Hepatocyte (in vitro differentiated cells): ENCODE measurements around the gene MTMR12. TPM values are rescaled to one million over a fixed set of nuclear protein-coding genes. Genes with fewer than 3 reads are reported as not detected.

Experiments
- DNase-seq: peaks from one replicate; pipeline ENCODE4 v3.0.0-alpha.2; 2016; ENCODE audit warnings: low spot score
- H2AFZ ChIP-seq: fragments of 200-600 bp; sonication (generic); 2 replicates; pipeline ENCODE4 v1.6.0; 2016; ENCODE audit warnings: antibody characterized with exemption, mild to moderate bottlenecking
- H3K27ac ChIP-seq: fragments of 200-600 bp; sonication (generic); 2 replicates; pipeline ENCODE4 v1.5.1; 2016; ENCODE audit warnings: mild to moderate bottlenecking
- H3K27me3 ChIP-seq: fragments of 200-600 bp; sonication (generic); 2 replicates; pipeline ENCODE4 v1.6.1; 2016
- H3K36me3 ChIP-seq: fragments of 200-600 bp; sonication (generic); replicated peaks from 2 replicates; pipeline ENCODE4 v1.5.1; 2016; ENCODE audit warnings: low read depth; ENCODE audit not compliant: insufficient read depth
- H3K4me1 ChIP-seq: fragments of 200-600 bp; sonication (generic); 2 replicates; pipeline ENCODE4 v1.5.1; 2016; ENCODE audit warnings: mild to moderate bottlenecking, moderate library complexity; ENCODE audit not compliant: insufficient read depth
- H3K4me2 ChIP-seq: fragments of 200-600 bp; sonication (generic); 2 replicates; pipeline ENCODE4 v1.6.0; 2016
- H3K4me3 ChIP-seq: fragments of 200-600 bp; sonication (generic); 2 replicates; pipeline ENCODE4 v1.5.1; 2016; ENCODE audit warnings: mild to moderate bottlenecking
- H3K79me2 ChIP-seq: fragments of 200-600 bp; sonication (generic); 2 replicates; pipeline ENCODE4 v1.6.0; 2017; ENCODE audit warnings: mild to moderate bottlenecking
- H3K9me2 ChIP-seq: fragments of 200-600 bp; sonication (generic); replicated peaks from 2 replicates; pipeline ENCODE4 v1.6.0; 2017; ENCODE audit warnings: mild to moderate bottlenecking; ENCODE audit not compliant: insufficient read depth
- H3K9me3 ChIP-seq: fragments of 200-600 bp; sonication (generic); 2 replicates; pipeline ENCODE4 v1.5.1; 2016; ENCODE audit warnings: low read depth, mild to moderate bottlenecking
- H4K20me1 ChIP-seq: fragments of 200-600 bp; sonication (generic); 2 replicates; pipeline ENCODE4 v1.6.0; 2016; ENCODE audit warnings: mild to moderate bottlenecking; ENCODE audit not compliant: insufficient read depth, poor library complexity, severe bottlenecking
- CTCF ChIP-seq: fragments of 200-600 bp; sonication (generic); IDR thresholded peaks from 2 replicates; pipeline ENCODE4 v1.5.1; 2016; ENCODE audit warnings: antibody characterized with exemption, mild to moderate bottlenecking; ENCODE audit not compliant: poor library complexity
- EZH2 ChIP-seq: fragments of 200-600 bp; sonication (generic); IDR thresholded peaks from 2 replicates; pipeline ENCODE4 v1.6.1; 2016; ENCODE audit warnings: antibody characterized with exemption, mild to moderate bottlenecking, borderline replicate concordance
- EZH2phosphoT487 ChIP-seq: fragments of 200-600 bp; sonication (generic); IDR thresholded peaks from one replicate; pipeline ENCODE4 v1.6.1; 2018; ENCODE audit warnings: antibody characterized with exemption, mild to moderate bottlenecking, low read depth, moderate library complexity; ENCODE audit not compliant: unreplicated experiment, severe bottlenecking
- WGBS: methylation state at CpG from one replicate; pipeline ENCODE4 v1.1.6; 2016; ENCODE audit warnings: low lambda C conversion rate; ENCODE audit errors: missing lambda C conversion rate; 5-methylcytosine and 5-hydroxymethylcytosine counted together
- polyA plus RNA-seq: library from polyadenylated mRNA; unstranded; fragments of >200 nt; fragmentation: Nextera tagmentation; extraction: Ambion mirVana; gene quantifications from 2 replicates; pipeline ENCODE4 v1.2.1, GENCODE V29; 2016
- total RNA-seq: library from RNA; depleted of rRNA; stranded (reverse); fragments of >200 nt; gene quantifications from 2 replicates; pipeline ENCODE4 v1.2.3, GENCODE V29; 2014

Gene MTMR12
- total and polyA plus RNA-seq, 2 experiments from 2014 or later, result 11.0 to 19.7 TPM

GRCh38 chr5:32254881-32255539 is 57.7 kb downstream of the MTMR12 start:
- Histone ChIP-seq H3K4me3 (no peak overlapping the region), H3K4me2 (no peak overlapping the region), H4K20me1 (no peaks in the 10 kb centered on the region), H3K9me2 (no peaks in the 10 kb centered on the region), H3K27me3 (no peaks in the 10 kb centered on the region), H3K9me3 (no peaks in the 10 kb centered on the region), H3K79me2 (no peaks in the 10 kb centered on the region), H2AFZ (no peak overlapping the region), H3K36me3 (no peaks in the 10 kb centered on the region), H3K27ac (peak overlapping the region; percentile 38), H3K4me1 (peaks cover 4% of the 10 kb centered on the region)
- 56% methylated on average over 5 of the region's 5 CpGs for WGBS
- DNase-seq, result no peak
- no peak for TF ChIP-seq EZH2
- TF ChIP-seq CTCF, result no peak
- no peak for TF ChIP-seq EZH2phosphoT487

- Histone ChIP-seq H3K27ac (no peak overlapping the region), H3K9me3 (no peaks in the 10 kb centered on the region), H3K4me1 (peaks cover 14% of the 10 kb centered on the region), H3K4me2 (no peak overlapping the region), H3K27me3 (no peaks in the 10 kb centered on the region), H2AFZ (no peak overlapping the region), H3K4me3 (no peak overlapping the region), H4K20me1 (no peaks in the 10 kb centered on the region), H3K36me3 (no peaks in the 10 kb centered on the region), H3K79me2 (no peaks in the 10 kb centered on the region), H3K9me2 (no peaks in the 10 kb centered on the region)
- no peak for DNase-seq
- TF ChIP-seq EZH2 (no peak), EZH2phosphoT487 (no peak), CTCF (no peak)
- 95% methylated on average over 8 of the region's 8 CpGs for WGBS
Observed at GRCh38 chr5:32251871-32252458, 60.8 kb downstream of the MTMR12 start.

- no peaks in the 10 kb centered on the region for H3K36me3 ChIP-seq
- peak; percentile 44 for DNase-seq
- no peaks in the 10 kb centered on the region for H3K79me2 ChIP-seq
Observed at GRCh38 chr5:32249668-32250067, 63.1 kb downstream of the MTMR12 start.

More at GRCh38 chr5:32249668-32250067, 63.1 kb downstream of the MTMR12 start:
- Histone ChIP-seq H3K27me3 (no peaks in the 10 kb centered on the region), H2AFZ (no peak overlapping the region), H3K4me3 (no peak overlapping the region), H3K9me3 (no peaks in the 10 kb centered on the region), H3K9me2 (no peaks in the 10 kb centered on the region), H3K27ac (peak overlapping the region; percentile 72), H4K20me1 (no peaks in the 10 kb centered on the region), H3K4me1 (peaks cover 14% of the 10 kb centered on the region), H3K4me2 (peak overlapping the region; percentile 62)
- no peak for TF ChIP-seq EZH2
- no peak for TF ChIP-seq EZH2phosphoT487
- no peak for TF ChIP-seq CTCF
- 52% methylated on average over 2 of the region's 2 CpGs for WGBS
